Activated CD4-positive, CD25-positive, alpha-beta regulatory T cell treated with anti-CD3 and anti-CD28 coated beads, Interleukin-2, amount 50 U/mL, for 16 hours (primary cell): ENCODE results near the gene SLC9A9.
A peak's percentile ranks its signal among the peaks of the same experiment; 100 is the strongest.

ENCODE experiments used
- DNase-seq: peaks from one replicate; pipeline ENCODE4 v3.0.0-alpha.2; 2020; ENCODE audit warnings: low read depth, low spot score

The SLC9A9 gene

GRCh38 chr3:143843587-143843986 is 4.7 kb downstream of the SLC9A9 start:
- no peak for DNase-seq

- DNase-seq: no peak
Measured at GRCh38 chr3:143840636-143841035, 7.6 kb downstream of the SLC9A9 start.

- no peak for DNase-seq
Measured at GRCh38 chr3:143839980-143840379, 8.3 kb downstream of the SLC9A9 start.

GRCh38 chr3:143837076-143837475 is 11.2 kb downstream of the SLC9A9 start:
- no peak for DNase-seq

- DNase-seq: no peak
Measured at GRCh38 chr3:143835312-143835711, 13.0 kb downstream of the SLC9A9 start.

GRCh38 chr3:143832433-143832832 is 15.8 kb downstream of the SLC9A9 start:
- no peak for DNase-seq

GRCh38 chr3:143831994-143832393 is 16.3 kb downstream of the SLC9A9 start:
- no peak for DNase-seq

GRCh38 chr3:143831208-143831607 is 17.1 kb downstream of the SLC9A9 start:
- no peak for DNase-seq

- DNase-seq: no peak
Measured at GRCh38 chr3:143830786-143831185, 17.5 kb downstream of the SLC9A9 start.

GRCh38 chr3:143830063-143830462 is 18.2 kb downstream of the SLC9A9 start:
- no peak for DNase-seq

GRCh38 chr3:143827425-143827824 is 20.8 kb downstream of the SLC9A9 start:
- DNase-seq: no peak

- no peak for DNase-seq
Measured at GRCh38 chr3:143826296-143826695, 22.0 kb downstream of the SLC9A9 start.

- peak; percentile 6 for DNase-seq
Measured at GRCh38 chr3:143825513-143825912, 22.8 kb downstream of the SLC9A9 start.

- no peak for DNase-seq
Measured at GRCh38 chr3:143824735-143825385, 23.4 kb downstream of the SLC9A9 start.

GRCh38 chr3:143822798-143823197 is 25.5 kb downstream of the SLC9A9 start:
- DNase-seq: no peak

GRCh38 chr3:143822374-143822773 is 25.9 kb downstream of the SLC9A9 start:
- no peak for DNase-seq

- DNase-seq: no peak
Measured at GRCh38 chr3:143821862-143822261, 26.4 kb downstream of the SLC9A9 start.

GRCh38 chr3:143820466-143821221 is 27.6 kb downstream of the SLC9A9 start:
- no peak for DNase-seq

- DNase-seq: no peak
Measured at GRCh38 chr3:143819890-143820289, 28.4 kb downstream of the SLC9A9 start.

- no peak for DNase-seq
Measured at GRCh38 chr3:143814443-143814889, 33.8 kb downstream of the SLC9A9 start.

GRCh38 chr3:143812481-143812880 is 35.8 kb downstream of the SLC9A9 start:
- DNase-seq: no peak

GRCh38 chr3:143811602-143812001 is 36.7 kb downstream of the SLC9A9 start:
- no peak for DNase-seq

GRCh38 chr3:143810953-143811265 is 37.4 kb downstream of the SLC9A9 start:
- DNase-seq: no peak
